Fibroblast of mammary gland (primary cell): ENCODE results near the gene MACF1.

ENCODE experiments used
- DNase-seq: peaks from one replicate; pipeline ENCODE4 v3.0.0-alpha.2; 2010; ENCODE audit warnings: low read depth
- H3K4me3 ChIP-seq: 2 replicates; pipeline ENCODE4 v1.5.1; 2011; ENCODE audit warnings: low read depth, mild to moderate bottlenecking, low read length, moderate library complexity; ENCODE audit not compliant: control insufficient read depth
- CTCF ChIP-seq: conservative IDR thresholded peaks from 2 replicates; pipeline ENCODE4 v1.5.1; 2011; ENCODE audit warnings: low read depth, low read length, inconsistent platforms; ENCODE audit not compliant: control insufficient read depth, insufficient read depth

The MACF1 gene

GRCh38 chr1:39406533-39407450, 202.3 kb downstream of the MACF1 start:
- DNase-seq = peak; percentile 45
- TF ChIP-seq CTCF = no peak
- no peak overlapping the region for H3K4me3 ChIP-seq

- no peak for DNase-seq
- no peak overlapping the region for H3K4me3 ChIP-seq
- TF ChIP-seq CTCF = no peak
Observed at GRCh38 chr1:39407510-39407895, 203.0 kb downstream of the MACF1 start.

- H3K4me3 ChIP-seq = peak overlapping the region; percentile 65
- no peak for DNase-seq
- no peak for TF ChIP-seq CTCF
Observed at GRCh38 chr1:39407896-39408640, 203.6 kb downstream of the MACF1 start.

- peak; percentile 93 for DNase-seq
- H3K4me3 ChIP-seq = peak overlapping the region; percentile 65
- TF ChIP-seq CTCF = no peak
Observed at GRCh38 chr1:39408641-39409054, 204.2 kb downstream of the MACF1 start.

- peak overlapping the region; percentile 64 for H3K4me3 ChIP-seq
- TF ChIP-seq CTCF = no peak
- DNase-seq = peak; percentile 78
Observed at GRCh38 chr1:39409055-39409816, 204.7 kb downstream of the MACF1 start.

GRCh38 chr1:39410915-39411436, 206.5 kb downstream of the MACF1 start:
- peak; percentile 93 for DNase-seq
- H3K4me3 ChIP-seq = peak overlapping the region; percentile 64
- peak; percentile 89 for TF ChIP-seq CTCF
